Adrenal gland (tissue), 12 donors: ENCODE measurements around the gene ZNF492. TPM values are rescaled to one million over a fixed set of nuclear protein-coding genes. Genes with fewer than 3 reads are reported as not detected.

Experiments
- DNase-seq, 7 donors: peaks; one replicate each; pipeline ENCODE4 v3.0.0-alpha.2; 2019 to 2020
- H3K27ac ChIP-seq, 5 donors: fragments of 200-600 bp; sonication (generic) in 4 of 5; 1 replicate in 3 of 5; 2 replicates in 2 of 5; pipeline versions ENCODE4 v1.5.1 to v1.8.0; 2016 to 2020; ENCODE audit warnings: mild to moderate bottlenecking in 1 of 5
- H3K27me3 ChIP-seq: fragments of 200-600 bp; 2 replicates; pipeline ENCODE4 v1.8.0; 2021
- H3K36me3 ChIP-seq, 2 donors: fragments of 200-600 bp; replicated peaks in 1 of 2; 1 replicate in 1 of 2; 2 replicates in 1 of 2; pipeline versions ENCODE4 v1.5.1 to v1.8.0; 2018 to 2022
- H3K4me1 ChIP-seq, 2 donors: fragments of 200-600 bp; replicated peaks in 1 of 2; 1 replicate in 1 of 2; 2 replicates in 1 of 2; pipeline versions ENCODE4 v1.5.1 to v1.8.0; 2018 to 2021
- H3K4me3 ChIP-seq, 4 donors: fragments of 200-600 bp; sonication (generic) in 3 of 4; one replicate each; pipeline ENCODE4 v1.5.1; 2016 to 2018
- H3K9me3 ChIP-seq, 3 donors: fragments of 200-600 bp; sonication (generic) in 1 of 3; replicated peaks in 1 of 3; 1 replicate in 2 of 3; 2 replicates in 1 of 3; pipeline versions ENCODE4 v1.5.1 to v1.8.0; 2016 to 2021
- POLR2A ChIP-seq, 2 donors: fragments of 450-650 bp; IDR thresholded peaks; one replicate each; pipeline ENCODE4 v1.6.1; 2017; ENCODE audit warnings: antibody characterized with exemption in 2 of 2, mild to moderate bottlenecking in 2 of 2, moderate library complexity in 1 of 2
- WGBS, 4 donors: extraction: QIAGEN DNeasy Blood & Tissue Kit in 2 of 4; methylation state at CpG; one replicate each; pipeline versions ENCODE4 v1.1.5 to v1.1.7; 2013 to 2017; 5-methylcytosine and 5-hydroxymethylcytosine counted together
- intact Hi-C, 2 donors: fragments of 100-400 bp; cut with DNase I; formaldehyde crosslinking; loops; one replicate each; pipeline versions ENCODE4 v1.14.1 to v1.15.0; 2022 to 2023
- polyA plus RNA-seq, 3 donors: library from polyadenylated mRNA; stranded (reverse); fragments of 200-250 nt in 2 of 3; fragments of 350-450 nt in 1 of 3; fragmentation: Illumina TruSeq in 1 of 3; extraction: RNeasy Lipid Tissue Mini Kit (QIAGEN cat#74804) in 1 of 3; gene quantifications; one replicate each; pipeline ENCODE4 v1.2.3, GENCODE V29; 2013 to 2014
- total RNA-seq, 9 donors: library from RNA; depleted of rRNA in 4 of 9; stranded (reverse); fragments of >200 nt in 4 of 9; fragments of 120-200 nt in 1 of 9; fragmentation: NEBNext Ultra II Directional in 1 of 9; extraction: Animal tissue kit (Norgen Biotek cat#: 25700) in 1 of 9; gene quantifications; one replicate each; pipeline versions ENCODE4 v1.1.0 to v1.2.4, GENCODE V29; 2013 to 2023
- TF ChIP-seq, protein P1 (sequence below), 6 experiments: fragments of 450-650 bp in 4 of 6; fragments of 200-600 bp in 2 of 6; sonication (generic) in 1 of 6; IDR thresholded peaks; 1 replicate in 5 of 6; 2 replicates in 1 of 6; pipeline versions ENCODE4 v1.5.1 to v1.8.0; 2016 to 2021; ENCODE audit warnings: antibody characterized with exemption in 6 of 6, mild to moderate bottlenecking in 2 of 6, moderate library complexity in 1 of 6
- donor health status: healthy with polysubstance abuse.
- donor health status: Bipolar disorder and iron deficiency.
- donor health status: DM: yes; HTN: yes; CAD: no.
- donor health status: DM: no; HTN: no; CAD: no.
- donor health status: DM: no; HTN: no; CAD: no.
- donor health status: DM: yes; HTN: yes; CAD: no.

ZNF492 gene
- total and polyA plus RNA-seq, 12 donors = under 0.01 to 0.94 (median 0.13) TPM; not detected in 4

DNA sequence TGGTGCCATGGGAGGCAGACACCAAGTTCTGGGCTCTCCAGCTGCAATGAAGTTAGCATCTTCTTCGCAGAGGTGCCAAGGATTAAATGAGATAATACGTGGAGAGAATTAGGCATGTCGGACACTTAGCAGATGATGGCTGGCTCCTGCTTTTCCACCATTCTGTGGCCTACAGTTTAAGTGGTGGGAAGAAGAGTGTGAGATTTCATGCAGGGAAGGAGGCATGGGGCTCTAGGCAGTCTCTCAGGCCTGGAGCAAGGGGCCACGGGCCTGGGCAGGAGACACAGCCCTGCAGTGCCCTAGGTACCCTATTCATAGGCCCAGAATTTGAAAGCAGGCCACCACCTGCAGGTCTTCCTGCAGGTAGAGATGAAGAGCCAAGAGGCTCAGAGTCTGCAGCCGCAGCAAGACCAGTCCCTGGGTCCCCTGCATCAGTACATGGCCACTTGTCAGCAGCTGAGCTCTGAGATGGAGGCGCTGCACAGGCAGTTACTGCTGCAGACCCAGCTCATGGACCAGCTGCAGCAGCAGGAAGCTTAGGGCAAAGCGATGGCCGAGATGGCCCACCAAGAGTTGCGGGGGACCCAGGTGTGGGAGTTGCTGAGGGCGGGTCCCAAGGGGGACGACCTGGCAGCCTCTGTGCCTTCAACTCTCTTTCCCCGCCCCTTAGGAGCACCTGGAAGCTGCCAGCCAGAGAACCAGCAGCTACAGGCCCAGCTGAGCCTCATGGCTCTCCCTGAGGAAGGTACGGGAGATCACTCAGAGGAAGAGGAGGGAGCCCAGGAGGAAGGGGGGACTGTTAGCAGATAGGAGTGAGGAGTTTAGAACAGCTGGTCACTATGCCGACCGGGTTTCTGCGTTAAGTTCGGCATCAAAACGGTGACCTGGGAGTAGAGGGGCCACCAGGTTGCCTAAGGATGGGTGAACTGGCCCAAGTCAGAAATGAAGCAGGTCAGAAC, 33.2 kb upstream of the ZNF492 start:
- no peaks in the 10 kb centered on the region for H3K9me3 ChIP-seq
- no peak for TF ChIP-seq POLR2A (IDR thresholded peaks at IDR 0.05)
- no peak for DNase-seq

DNA sequence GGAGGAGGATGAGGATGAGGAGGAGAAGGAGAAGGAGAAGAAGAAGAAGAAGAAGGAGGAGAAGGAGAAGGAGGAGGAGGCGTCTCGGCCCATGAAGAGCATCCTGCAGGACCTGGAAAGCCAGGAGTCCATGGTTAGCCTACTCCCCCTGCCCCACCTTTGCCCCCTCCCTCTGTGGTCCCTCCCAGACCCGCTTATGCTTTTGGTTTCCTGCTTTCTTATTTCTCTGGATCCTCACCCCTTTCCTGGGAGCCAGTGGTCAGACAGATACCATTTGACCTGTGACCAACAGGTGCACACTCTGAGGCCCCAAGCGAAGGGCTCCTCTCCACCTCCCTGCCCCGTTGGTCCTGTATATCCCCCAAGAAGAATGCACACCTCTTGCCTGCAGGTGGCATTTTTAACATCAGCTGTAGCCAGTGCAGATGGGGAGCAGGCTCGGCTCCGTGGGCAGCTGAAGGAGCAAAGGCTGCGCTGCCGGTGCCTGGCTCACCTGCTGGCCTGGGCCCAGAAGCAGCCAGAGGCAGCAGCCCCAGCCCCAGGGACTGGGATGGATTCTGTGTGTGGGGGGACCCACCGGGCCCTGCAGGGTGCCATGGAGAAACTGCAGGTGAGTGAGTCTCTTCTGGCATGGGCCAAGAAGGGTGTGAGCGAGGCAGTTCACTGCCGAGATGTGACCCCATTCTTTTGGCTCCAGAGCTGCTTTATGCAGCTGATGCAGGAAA, 32.1 kb upstream of the ZNF492 start:
- no peaks in the 10 kb centered on the region for H3K36me3 ChIP-seq
- TF ChIP-seq POLR2A (IDR thresholded peaks at IDR 0.05) = no peak
- TF ChIP-seq, protein P1, sequence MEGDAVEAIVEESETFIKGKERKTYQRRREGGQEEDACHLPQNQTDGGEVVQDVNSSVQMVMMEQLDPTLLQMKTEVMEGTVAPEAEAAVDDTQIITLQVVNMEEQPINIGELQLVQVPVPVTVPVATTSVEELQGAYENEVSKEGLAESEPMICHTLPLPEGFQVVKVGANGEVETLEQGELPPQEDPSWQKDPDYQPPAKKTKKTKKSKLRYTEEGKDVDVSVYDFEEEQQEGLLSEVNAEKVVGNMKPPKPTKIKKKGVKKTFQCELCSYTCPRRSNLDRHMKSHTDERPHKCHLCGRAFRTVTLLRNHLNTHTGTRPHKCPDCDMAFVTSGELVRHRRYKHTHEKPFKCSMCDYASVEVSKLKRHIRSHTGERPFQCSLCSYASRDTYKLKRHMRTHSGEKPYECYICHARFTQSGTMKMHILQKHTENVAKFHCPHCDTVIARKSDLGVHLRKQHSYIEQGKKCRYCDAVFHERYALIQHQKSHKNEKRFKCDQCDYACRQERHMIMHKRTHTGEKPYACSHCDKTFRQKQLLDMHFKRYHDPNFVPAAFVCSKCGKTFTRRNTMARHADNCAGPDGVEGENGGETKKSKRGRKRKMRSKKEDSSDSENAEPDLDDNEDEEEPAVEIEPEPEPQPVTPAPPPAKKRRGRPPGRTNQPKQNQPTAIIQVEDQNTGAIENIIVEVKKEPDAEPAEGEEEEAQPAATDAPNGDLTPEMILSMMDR (IDR thresholded peaks at IDR 0.05) = no peak
- no peak overlapping the region for H3K27ac ChIP-seq
- DNase-seq = no peak
- no peaks in the 10 kb centered on the region for H3K4me1 ChIP-seq
- H3K27me3 ChIP-seq = no peaks in the 10 kb centered on the region
- no peak overlapping the region for H3K4me3 ChIP-seq
- WGBS, 4 donors = 75 to 84% (median 82%) methylated on average over 7 to 12 of the region's 12 CpGs
- no peaks in the 10 kb centered on the region for H3K9me3 ChIP-seq
- intact Hi-C loops = no loop called here

More for the DNA sequence above, 33.2 kb upstream of the ZNF492 start:
- Histone ChIP-seq H3K4me1 (no peaks in the 10 kb centered on the region), H3K36me3 (no peaks in the 10 kb centered on the region), H3K4me3 (no peak overlapping the region), H3K27me3 (no peaks in the 10 kb centered on the region), H3K27ac (no peak overlapping the region)
- WGBS, 4 donors = 75 to 83% (median 78%) methylated on average over 14 to 18 of the region's 18 CpGs
- intact Hi-C loops = no loop called here

DNA sequence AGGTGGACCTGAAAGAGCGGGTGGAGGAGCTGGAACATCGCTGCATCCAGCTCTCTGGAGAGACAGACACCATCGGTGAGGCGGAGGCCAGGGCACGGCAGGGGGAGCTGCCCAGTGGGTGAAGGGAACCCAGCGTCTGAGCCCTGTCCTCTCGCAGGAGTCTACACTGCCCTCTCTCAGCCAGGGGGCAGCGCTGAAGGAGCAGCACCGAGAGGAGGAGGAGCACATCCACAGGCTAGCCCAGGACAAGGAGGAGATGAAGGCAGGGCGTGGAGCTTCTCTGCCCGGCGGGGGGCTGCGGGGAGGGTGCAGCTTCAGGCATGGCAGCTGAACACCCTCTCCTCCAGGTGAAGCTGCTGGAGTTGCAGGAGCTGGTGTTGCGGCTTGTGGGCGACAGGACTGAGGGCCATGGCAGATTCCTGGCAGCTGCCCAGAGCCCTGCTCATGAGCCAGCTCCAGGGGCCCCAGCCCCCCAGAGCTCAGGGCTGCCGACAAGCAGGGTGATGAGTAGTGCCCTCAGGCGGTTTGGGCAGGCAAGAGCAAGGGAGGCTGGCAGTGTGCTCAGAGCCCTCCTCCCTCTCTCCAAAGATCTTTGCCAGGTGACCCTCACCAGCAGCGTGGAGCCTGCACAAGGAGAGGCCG, 31.4 kb upstream of the ZNF492 start:
- H3K27me3 ChIP-seq = no peaks in the 10 kb centered on the region
- no peaks in the 10 kb centered on the region for H3K9me3 ChIP-seq
- TF ChIP-seq, protein P1 (IDR thresholded peaks at IDR 0.05) = no peak
- TF ChIP-seq POLR2A (IDR thresholded peaks at IDR 0.05) = no peak
- no peaks in the 10 kb centered on the region for H3K4me1 ChIP-seq
- no peaks in the 10 kb centered on the region for H3K36me3 ChIP-seq
- intact Hi-C loops = no loop called here
- no peak for DNase-seq
- H3K4me3 ChIP-seq = no peak overlapping the region
- no peak overlapping the region for H3K27ac ChIP-seq
- 53 to 87% (median 59%) methylated on average over 4 to 19 of the region's 19 CpGs for WGBS, 4 donors

DNA sequence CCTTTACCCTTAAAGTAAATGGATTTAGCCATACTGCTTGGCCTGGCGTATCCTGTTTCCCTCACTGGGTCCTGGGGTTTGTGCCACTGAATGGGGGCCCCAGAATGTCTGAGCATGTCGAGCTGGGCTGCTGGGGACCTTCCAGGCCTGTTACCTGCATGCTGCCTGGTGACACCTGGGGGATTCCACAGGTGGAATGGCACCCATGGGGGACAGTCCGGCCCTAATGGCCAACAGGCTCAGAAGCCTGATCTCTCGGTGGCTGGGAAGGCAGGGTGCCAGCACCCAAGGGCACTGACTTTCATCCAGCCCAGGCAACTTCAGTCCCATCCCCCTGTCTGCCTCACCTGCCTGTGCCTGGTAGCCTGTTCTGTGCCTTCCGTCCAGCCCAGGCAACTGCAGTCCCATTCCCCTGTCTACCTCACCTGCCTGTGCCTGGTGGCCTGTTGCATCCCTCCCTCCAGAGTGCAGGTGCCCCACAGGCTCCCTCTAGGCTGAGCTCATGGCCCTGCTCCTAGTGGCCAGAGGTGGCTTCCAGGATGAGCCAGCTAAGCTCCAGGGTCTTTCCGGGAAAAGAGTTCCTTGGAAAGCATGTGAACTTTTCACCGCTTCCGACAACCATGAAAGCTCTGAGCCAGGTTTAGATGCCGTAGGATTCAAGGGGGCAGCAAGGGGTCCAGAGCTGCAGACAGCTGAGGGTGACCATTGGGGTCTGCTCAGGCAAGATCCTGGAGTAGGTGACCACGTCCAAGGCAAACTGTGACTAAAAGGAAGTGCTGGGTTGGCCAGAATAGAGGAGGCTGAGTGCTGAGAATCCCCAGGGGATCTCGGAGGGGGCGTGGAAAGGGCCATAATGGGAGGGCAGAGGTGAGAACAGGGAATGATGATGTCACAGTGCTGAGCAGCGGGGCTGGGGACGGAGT, 30.3 kb upstream of the ZNF492 start:
- 71 to 74% (median 73%) methylated on average over 8 to 14 of the region's 14 CpGs for WGBS, 4 donors
- no peaks in the 10 kb centered on the region for H3K4me1 ChIP-seq
- H3K27me3 ChIP-seq = no peaks in the 10 kb centered on the region
- no peak overlapping the region for H3K4me3 ChIP-seq
- intact Hi-C loops = no loop called here
- DNase-seq = no peak
- TF ChIP-seq, protein P1 (IDR thresholded peaks at IDR 0.05) = no peak
- TF ChIP-seq POLR2A (IDR thresholded peaks at IDR 0.05) = no peak
- no peak overlapping the region for H3K27ac ChIP-seq
- no peaks in the 10 kb centered on the region for H3K36me3 ChIP-seq
- no peaks in the 10 kb centered on the region for H3K9me3 ChIP-seq
